GM12878 (cell line): ENCODE results near the gene GMNN. TPM values are rescaled to one million over a fixed set of nuclear protein-coding genes. Genes with fewer than 3 reads are reported as not detected.

Experiments used
- ATAC-seq: fragments of 200-7000 bp; cut with Tn5 transposase; 3 replicates; pipeline ENCODE4 v1.9.1; 2020; ENCODE audit warnings: mild to moderate bottlenecking, moderate library complexity
- BruUV-seq: library from RNA; stranded (reverse); fragments of 400-500 nt; replicated peaks from 2 replicates; lab custom pipeline; 2021; lab: Mats Ljungman, UMichigan
- CTCF ChIA-PET: fragments of 300-600 bp; sonication (Branson Sonifier 250); formaldehyde crosslinking; extraction: SDS; loops from one replicate; lab custom pipeline; 2021; ENCODE audit warnings: inconsistent platforms; lab: Yijun Ruan, JAX
- POLR2A ChIA-PET: fragments of 350-600 bp; formaldehyde crosslinking; extraction: SDS; loops from one replicate; lab custom pipeline; 2021; ENCODE audit warnings: inconsistent platforms; lab: Charles Lee
- RAD21 ChIA-PET: fragments of 300-600 bp; sonication (Branson Sonifier 250); formaldehyde crosslinking; loops from one replicate; lab custom pipeline; 2023; ENCODE audit warnings: antibody characterized with exemption; ENCODE audit not compliant: unreplicated experiment; lab: Charles Lee
- SMC1A ChIA-PET: fragments of 300-600 bp; sonication (Branson Sonifier 250); formaldehyde crosslinking; loops from one replicate; lab custom pipeline; 2023; ENCODE audit not compliant: unreplicated experiment, uncharacterized antibody; lab: Charles Lee
- DNase-seq: peaks from one replicate; pipeline ENCODE4 v3.0.0-alpha.2; 2011; ENCODE audit warnings: low read depth, low spot score
- FAIRE-seq: peaks from 3 replicates; lab custom pipeline; 2011; peaks lifted over from hg19 to GRCh38; lab: Jason Lieb, UNC
- H2AFZ ChIP-seq: 2 replicates; pipeline ENCODE4 v1.6.0; 2011; ENCODE audit warnings: low read depth, low read length, control low read depth; ENCODE audit not compliant: control insufficient read depth
- H3K27ac ChIP-seq: 2 replicates; pipeline ENCODE4 v1.5.1; 2011; ENCODE audit warnings: control low read depth; ENCODE audit not compliant: control insufficient read depth, insufficient read depth
- H3K27me3 ChIP-seq, 2 experiments: replicated peaks in 1 of 2; 2 replicates each; pipeline versions ENCODE4 v1.6.0 to v1.6.1; 2011; ENCODE audit warnings: low read length in 1 of 2; ENCODE audit not compliant: control insufficient read depth in 2 of 2, insufficient read depth in 2 of 2
- H3K36me3 ChIP-seq, 2 experiments: 2 replicates each; pipeline ENCODE4 v1.5.1; 2011; ENCODE audit warnings: low read length in 1 of 2; ENCODE audit not compliant: control insufficient read depth in 2 of 2, insufficient read depth in 2 of 2
- H3K4me1 ChIP-seq: 2 replicates; pipeline ENCODE4 v1.6.1; 2011; ENCODE audit warnings: mild to moderate bottlenecking, low read length, moderate library complexity, mixed read lengths; ENCODE audit not compliant: control insufficient read depth, insufficient read depth
- H3K4me2 ChIP-seq: 2 replicates; pipeline ENCODE4 v1.6.0; 2011; ENCODE audit warnings: control low read depth; ENCODE audit not compliant: control insufficient read depth, insufficient read depth
- H3K4me3 ChIP-seq: fragments of 200-600 bp; sonication (generic); 2 replicates; pipeline ENCODE4 v1.5.1; 2016
- H3K79me2 ChIP-seq: 2 replicates; pipeline ENCODE4 v1.6.0; 2011; ENCODE audit warnings: low read length; ENCODE audit not compliant: control insufficient read depth, insufficient read depth
- H3K9ac ChIP-seq: 2 replicates; pipeline ENCODE4 v1.8.0; 2011; ENCODE audit warnings: low read length, control low read depth, mixed read lengths; ENCODE audit not compliant: control insufficient read depth, insufficient read depth
- H3K9me3 ChIP-seq: replicated peaks from 3 replicates; pipeline ENCODE4 v1.5.1; 2011; ENCODE audit warnings: mild to moderate bottlenecking, low read length; ENCODE audit not compliant: control insufficient read depth, insufficient read depth
- H4K20me1 ChIP-seq: 2 replicates; pipeline ENCODE4 v1.6.0; 2011; ENCODE audit not compliant: control insufficient read depth, insufficient read depth
- BMI1 ChIP-seq: fragments of 450-650 bp; IDR thresholded peaks from 2 replicates; pipeline ENCODE4 v1.6.1; 2016; ENCODE audit warnings: mild to moderate bottlenecking, moderate library complexity, borderline replicate concordance
- FOXM1 ChIP-seq: IDR thresholded peaks from 2 replicates; pipeline ENCODE4 v1.6.1; 2012; ENCODE audit warnings: low read depth, mild to moderate bottlenecking, inconsistent platforms, low read length, moderate library complexity
- HCFC1 ChIP-seq: fragments of 150-350 bp; IDR thresholded peaks from 2 replicates; pipeline ENCODE4 v1.6.1; 2014; ENCODE audit warnings: low read length
- IRF4 ChIP-seq: IDR thresholded peaks from 2 replicates; pipeline ENCODE4 v1.6.1; 2011; ENCODE audit warnings: low read depth, low read length
- KAT2A ChIP-seq: conservative IDR thresholded peaks from 2 replicates; pipeline ENCODE4 v1.6.1; 2011; ENCODE audit warnings: low read depth, low read length; ENCODE audit not compliant: control insufficient read depth
- LARP7 ChIP-seq: fragments of 450-650 bp; IDR thresholded peaks from 2 replicates; pipeline ENCODE4 v1.6.1; 2017; ENCODE audit warnings: mild to moderate bottlenecking
- PML ChIP-seq: IDR thresholded peaks from 2 replicates; pipeline ENCODE4 v1.6.1; 2012; ENCODE audit warnings: low read length, inconsistent platforms
- RAD51 ChIP-seq: fragments of 450-650 bp; IDR thresholded peaks from 2 replicates; pipeline ENCODE4 v1.6.1; 2016; ENCODE audit warnings: moderate library complexity, mild to moderate bottlenecking, inconsistent platforms
- RBBP5 ChIP-seq: fragments of 200-600 bp; sonication (generic); conservative IDR thresholded peaks from 2 replicates; pipeline ENCODE4 v1.6.1; 2016
- STAT1 ChIP-seq: fragments of 450-650 bp; conservative IDR thresholded peaks from 2 replicates; pipeline ENCODE4 v1.6.1; 2014; ENCODE audit warnings: antibody characterized with exemption, mild to moderate bottlenecking
- TARDBP ChIP-seq: IDR thresholded peaks from 2 replicates; pipeline ENCODE4 v1.6.1; 2016; ENCODE audit warnings: borderline replicate concordance
- ZZZ3 ChIP-seq: IDR thresholded peaks from 2 replicates; pipeline ENCODE4 v1.6.1; 2011; ENCODE audit warnings: low read depth; ENCODE audit not compliant: control insufficient read depth, insufficient read length
- WGBS: methylation state at CpG from one replicate; pipeline ENCODE4 v1.1.6; 2016; ENCODE audit warnings: low lambda C conversion rate; ENCODE audit not compliant: insufficient replicate concordance, insufficient coverage; ENCODE audit errors: missing lambda C conversion rate; 5-methylcytosine and 5-hydroxymethylcytosine counted together
- in situ Hi-C: fragments of 300-500 bp; cut with MboI; formaldehyde crosslinking; loops from 9 replicates; pipeline ENCODE4 v1.14.3; 2018; ENCODE audit warnings: mixed read lengths
- intact Hi-C: fragments of 100-400 bp; cut with micrococcal nuclease; formaldehyde crosslinking; loops from one replicate; pipeline ENCODE4 v1.14.2; 2022; ENCODE audit not compliant: unreplicated experiment
- polyA plus RNA-seq, 11 experiments: library from polyadenylated mRNA; depleted of rRNA in 4 of 11; unstranded in 6 of 11; stranded (reverse) in 5 of 11; fragments of >200 nt; fragmentation: Nextera tagmentation in 4 of 11; fragmentation: Illumina TruSeq in 1 of 11; extraction: Ambion mirVana in 4 of 11; extraction: Trizol in 1 of 11; gene quantifications; 1 replicate in 1 of 11; 2 replicates in 10 of 11; pipeline versions ENCODE4 v1.2.1 to v1.2.3, GENCODE V29; 2011 to 2016; ENCODE audit warnings: inconsistent platforms in 2 of 11, missing spikeins in 2 of 11, low read depth in 1 of 11
- total RNA-seq, 4 experiments: library from RNA; depleted of rRNA in 3 of 4; stranded (reverse); fragments of >200 nt in 3 of 4; fragmentation: Illumina TruSeq in 1 of 4; extraction: Trizol in 1 of 4; gene quantifications; 2 replicates each; pipeline versions ENCODE4 v1.2.1 to v1.2.3, GENCODE V29; 2013 to 2021
- TF ChIP-seq, protein P1 (sequence below): fragments of 450-650 bp; IDR thresholded peaks from 2 replicates; pipeline ENCODE4 v1.6.1; 2017; ENCODE audit warnings: low read depth, mild to moderate bottlenecking, moderate library complexity
- TF ChIP-seq, protein P2 (sequence below): fragments of 450-650 bp; IDR thresholded peaks from 2 replicates; pipeline ENCODE4 v1.6.1; 2017; ENCODE audit warnings: mild to moderate bottlenecking, moderate library complexity
- TF ChIP-seq, protein P3 (sequence below): fragments of 150-350 bp; IDR thresholded peaks from 2 replicates; pipeline ENCODE4 v1.6.1; 2016; ENCODE audit warnings: low read depth, low read length

The GMNN gene
- total and polyA plus RNA-seq, 10 of the 15 experiments (the other 5 are each of a cell fraction or from before 2014, with no cell fraction given), result 51.9 to 153 (median 105) TPM

DNA sequence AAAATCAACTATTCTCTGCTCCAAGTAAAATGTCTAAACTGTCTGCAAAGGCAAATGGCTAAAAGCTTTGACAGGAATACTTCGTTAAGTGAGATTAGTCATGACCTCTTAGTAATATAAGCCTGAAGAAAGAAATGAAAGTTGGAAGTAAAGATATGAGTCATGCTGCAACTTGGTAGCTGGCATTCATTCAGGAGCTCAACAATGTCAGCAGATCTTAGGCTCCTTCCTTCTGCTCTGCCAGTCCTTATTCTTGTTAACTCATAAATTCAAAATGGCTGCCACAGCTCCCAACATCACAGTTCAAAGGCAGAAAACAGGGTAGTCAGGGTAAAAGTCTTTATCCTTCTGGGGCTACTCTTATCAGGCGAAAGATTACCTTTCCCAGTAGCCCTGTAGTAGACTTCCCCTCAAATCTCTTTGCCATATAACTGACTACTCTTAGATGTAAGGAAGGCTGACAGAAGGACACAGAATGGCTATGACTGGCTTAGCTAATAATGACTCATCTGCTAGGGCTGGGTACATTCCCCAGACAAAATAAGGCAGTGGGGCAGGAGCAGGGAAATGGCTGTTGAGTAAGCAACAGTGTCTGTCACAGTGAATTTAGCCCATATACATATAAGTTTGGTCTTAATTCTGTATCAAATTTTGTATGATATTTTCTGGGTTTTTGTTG, 31.3 kb upstream of the GMNN start:
- peak overlapping the region; percentile 16; the same call in 1 of the 2 replicates for H3K4me3 ChIP-seq
- peak; percentile 81 for DNase-seq
- BruUV-seq, result no TSS peak
- ChIA-PET RAD21 (interaction anchor here (0.9 to 1.9 kb wide), 9 partner anchors 15 to 219 kb away, joined by 3 to 12 read pairs (median 4); partner anchors contain the start of gene C6orf62), POLR2A (interaction anchor here (0.6 to 1.7 kb wide), 6 partner anchors 20 to 36 kb away, joined by 3 to 17 read pairs (median 4); partner anchors contain the start of gene C6orf62), SMC1A (interaction anchor here (0.8 to 1.9 kb wide), 16 partner anchors 10 to 248 kb away, joined by 3 to 17 read pairs (median 4); partner anchors contain the start of genes C6orf62 and GMNN), CTCF (interaction anchor here (0.6 to 2.1 kb wide), 9 partner anchors 10 to 284 kb away, joined by 3 to 10 read pairs (median 4); partner anchors contain the start of gene C6orf62)
- FAIRE-seq, result peak; percentile 89
- no peaks in the 10 kb centered on the region for H3K27me3 ChIP-seq
- H3K4me1 ChIP-seq, result peaks cover 17% of the 10 kb centered on the region
- peak overlapping the region; percentile 73 for H3K4me2 ChIP-seq
- H3K27ac ChIP-seq, result peak overlapping the region; percentile 71
- H3K9me3 ChIP-seq, result no peaks in the 10 kb centered on the region
- no peaks in the 10 kb centered on the region for H3K36me3 ChIP-seq
- no peaks in the 10 kb centered on the region for H4K20me1 ChIP-seq
- H3K9ac ChIP-seq, result 0 out of 2 replicates have a peak overlapping the region, but pooled peaks have one; percentile 5
- no peaks in the 10 kb centered on the region for H3K79me2 ChIP-seq
- intact Hi-C loops, result loop anchor here (1.0 to 2.0 kb wide), 2 partner anchors 22 to 31 kb away; partner anchors contain the start of gene GMNN
- in situ Hi-C loops, result no loop called here
- peak; percentile 95 for ATAC-seq
- WGBS, result 0% methylated on average over 2 of the region's 2 CpGs
- H2AFZ ChIP-seq, result peak overlapping the region; percentile 66
- TF ChIP-seq IRF4 (peak; percentile 88), ZZZ3 (no peak), LARP7 (no peak), KAT2A (no peak), RBBP5 (no peak), RAD51 (no peak), STAT1 (no peak), TARDBP (no peak), HCFC1 (no peak), PML (peak; percentile 72; the same call in 1 of the 2 replicates), BMI1 (no peak; the same call in 1 of the 2 replicates), FOXM1 (peak; percentile 80)
- TF ChIP-seq, protein P1, sequence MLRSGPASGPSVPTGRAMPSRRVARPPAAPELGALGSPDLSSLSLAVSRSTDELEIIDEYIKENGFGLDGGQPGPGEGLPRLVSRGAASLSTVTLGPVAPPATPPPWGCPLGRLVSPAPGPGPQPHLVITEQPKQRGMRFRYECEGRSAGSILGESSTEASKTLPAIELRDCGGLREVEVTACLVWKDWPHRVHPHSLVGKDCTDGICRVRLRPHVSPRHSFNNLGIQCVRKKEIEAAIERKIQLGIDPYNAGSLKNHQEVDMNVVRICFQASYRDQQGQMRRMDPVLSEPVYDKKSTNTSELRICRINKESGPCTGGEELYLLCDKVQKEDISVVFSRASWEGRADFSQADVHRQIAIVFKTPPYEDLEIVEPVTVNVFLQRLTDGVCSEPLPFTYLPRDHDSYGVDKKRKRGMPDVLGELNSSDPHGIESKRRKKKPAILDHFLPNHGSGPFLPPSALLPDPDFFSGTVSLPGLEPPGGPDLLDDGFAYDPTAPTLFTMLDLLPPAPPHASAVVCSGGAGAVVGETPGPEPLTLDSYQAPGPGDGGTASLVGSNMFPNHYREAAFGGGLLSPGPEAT, result no peak
- TF ChIP-seq, protein P2, sequence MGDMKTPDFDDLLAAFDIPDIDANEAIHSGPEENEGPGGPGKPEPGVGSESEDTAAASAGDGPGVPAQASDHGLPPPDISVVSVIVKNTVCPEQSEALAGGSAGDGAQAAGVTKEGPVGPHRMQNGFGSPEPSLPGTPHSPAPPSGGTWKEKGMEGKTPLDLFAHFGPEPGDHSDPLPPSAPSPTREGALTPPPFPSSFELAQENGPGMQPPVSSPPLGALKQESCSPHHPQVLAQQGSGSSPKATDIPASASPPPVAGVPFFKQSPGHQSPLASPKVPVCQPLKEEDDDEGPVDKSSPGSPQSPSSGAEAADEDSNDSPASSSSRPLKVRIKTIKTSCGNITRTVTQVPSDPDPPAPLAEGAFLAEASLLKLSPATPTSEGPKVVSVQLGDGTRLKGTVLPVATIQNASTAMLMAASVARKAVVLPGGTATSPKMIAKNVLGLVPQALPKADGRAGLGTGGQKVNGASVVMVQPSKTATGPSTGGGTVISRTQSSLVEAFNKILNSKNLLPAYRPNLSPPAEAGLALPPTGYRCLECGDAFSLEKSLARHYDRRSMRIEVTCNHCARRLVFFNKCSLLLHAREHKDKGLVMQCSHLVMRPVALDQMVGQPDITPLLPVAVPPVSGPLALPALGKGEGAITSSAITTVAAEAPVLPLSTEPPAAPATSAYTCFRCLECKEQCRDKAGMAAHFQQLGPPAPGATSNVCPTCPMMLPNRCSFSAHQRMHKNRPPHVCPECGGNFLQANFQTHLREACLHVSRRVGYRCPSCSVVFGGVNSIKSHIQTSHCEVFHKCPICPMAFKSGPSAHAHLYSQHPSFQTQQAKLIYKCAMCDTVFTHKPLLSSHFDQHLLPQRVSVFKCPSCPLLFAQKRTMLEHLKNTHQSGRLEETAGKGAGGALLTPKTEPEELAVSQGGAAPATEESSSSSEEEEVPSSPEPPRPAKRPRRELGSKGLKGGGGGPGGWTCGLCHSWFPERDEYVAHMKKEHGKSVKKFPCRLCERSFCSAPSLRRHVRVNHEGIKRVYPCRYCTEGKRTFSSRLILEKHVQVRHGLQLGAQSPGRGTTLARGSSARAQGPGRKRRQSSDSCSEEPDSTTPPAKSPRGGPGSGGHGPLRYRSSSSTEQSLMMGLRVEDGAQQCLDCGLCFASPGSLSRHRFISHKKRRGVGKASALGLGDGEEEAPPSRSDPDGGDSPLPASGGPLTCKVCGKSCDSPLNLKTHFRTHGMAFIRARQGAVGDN, result no peak
- TF ChIP-seq, protein P3, sequence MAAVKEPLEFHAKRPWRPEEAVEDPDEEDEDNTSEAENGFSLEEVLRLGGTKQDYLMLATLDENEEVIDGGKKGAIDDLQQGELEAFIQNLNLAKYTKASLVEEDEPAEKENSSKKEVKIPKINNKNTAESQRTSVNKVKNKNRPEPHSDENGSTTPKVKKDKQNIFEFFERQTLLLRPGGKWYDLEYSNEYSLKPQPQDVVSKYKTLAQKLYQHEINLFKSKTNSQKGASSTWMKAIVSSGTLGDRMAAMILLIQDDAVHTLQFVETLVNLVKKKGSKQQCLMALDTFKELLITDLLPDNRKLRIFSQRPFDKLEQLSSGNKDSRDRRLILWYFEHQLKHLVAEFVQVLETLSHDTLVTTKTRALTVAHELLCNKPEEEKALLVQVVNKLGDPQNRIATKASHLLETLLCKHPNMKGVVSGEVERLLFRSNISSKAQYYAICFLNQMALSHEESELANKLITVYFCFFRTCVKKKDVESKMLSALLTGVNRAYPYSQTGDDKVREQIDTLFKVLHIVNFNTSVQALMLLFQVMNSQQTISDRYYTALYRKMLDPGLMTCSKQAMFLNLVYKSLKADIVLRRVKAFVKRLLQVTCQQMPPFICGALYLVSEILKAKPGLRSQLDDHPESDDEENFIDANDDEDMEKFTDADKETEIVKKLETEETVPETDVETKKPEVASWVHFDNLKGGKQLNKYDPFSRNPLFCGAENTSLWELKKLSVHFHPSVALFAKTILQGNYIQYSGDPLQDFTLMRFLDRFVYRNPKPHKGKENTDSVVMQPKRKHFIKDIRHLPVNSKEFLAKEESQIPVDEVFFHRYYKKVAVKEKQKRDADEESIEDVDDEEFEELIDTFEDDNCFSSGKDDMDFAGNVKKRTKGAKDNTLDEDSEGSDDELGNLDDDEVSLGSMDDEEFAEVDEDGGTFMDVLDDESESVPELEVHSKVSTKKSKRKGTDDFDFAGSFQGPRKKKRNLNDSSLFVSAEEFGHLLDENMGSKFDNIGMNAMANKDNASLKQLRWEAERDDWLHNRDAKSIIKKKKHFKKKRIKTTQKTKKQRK, result no peak
